Lower lobe of right lung (tissue), 2 donors: Measurements from ENCODE around the gene C9orf72. TPM values are rescaled to one million over a fixed set of nuclear protein-coding genes. Genes with fewer than 3 reads are reported as not detected.
A peak's percentile ranks its signal among the peaks of the same experiment; 100 is the strongest.

Experiments
- ATAC-seq, 2 donors: fragments of 200-7000 bp; cut with Tn5 transposase; one replicate each; pipeline ENCODE4 v1.9.1; 2020 to 2022; ENCODE audit warnings: mild to moderate bottlenecking in 2 of 2, moderate library complexity in 2 of 2
- DNase-seq: peaks from one replicate; pipeline ENCODE4 v3.0.0-alpha.2; 2020
- H3K27ac ChIP-seq: fragments of 200-600 bp; one replicate; pipeline ENCODE4 v1.8.0; 2022
- H3K27me3 ChIP-seq: fragments of 200-600 bp; one replicate; pipeline ENCODE4 v1.8.0; 2022; ENCODE audit warnings: low read depth
- H3K36me3 ChIP-seq: fragments of 200-600 bp; one replicate; pipeline ENCODE4 v1.8.0; 2022; ENCODE audit warnings: mild to moderate bottlenecking
- H3K4me1 ChIP-seq: fragments of 200-600 bp; one replicate; pipeline ENCODE4 v1.8.0; 2022
- H3K4me3 ChIP-seq: fragments of 200-600 bp; one replicate; pipeline ENCODE4 v1.8.0; 2022; ENCODE audit warnings: mild to moderate bottlenecking
- H3K9me3 ChIP-seq: fragments of 200-600 bp; one replicate; pipeline ENCODE4 v1.8.0; 2022
- intact Hi-C: fragments of 100-400 bp; cut with DNase I; formaldehyde crosslinking; loops from one replicate; pipeline ENCODE4 v1.11.0; 2022
- total RNA-seq: library from RNA; stranded (reverse); fragmentation: NEBNext Ultra II Directional; extraction: Animal tissue kit (Norgen Biotek cat#: 25700); gene quantifications from one replicate; pipeline ENCODE4 v1.2.1, GENCODE V29; 2021
- TF ChIP-seq, protein P1 (sequence below): fragments of 200-600 bp; IDR thresholded peaks from one replicate; pipeline ENCODE4 v1.8.0; 2022; ENCODE audit warnings: antibody characterized with exemption, mild to moderate bottlenecking
- donor health status: DM: no; HTN: yes; CAD: no; lungs with severe emphysema.

The C9orf72 gene
- total RNA-seq, 1 donor from 2014 or later = 28.9 TPM

DNA sequence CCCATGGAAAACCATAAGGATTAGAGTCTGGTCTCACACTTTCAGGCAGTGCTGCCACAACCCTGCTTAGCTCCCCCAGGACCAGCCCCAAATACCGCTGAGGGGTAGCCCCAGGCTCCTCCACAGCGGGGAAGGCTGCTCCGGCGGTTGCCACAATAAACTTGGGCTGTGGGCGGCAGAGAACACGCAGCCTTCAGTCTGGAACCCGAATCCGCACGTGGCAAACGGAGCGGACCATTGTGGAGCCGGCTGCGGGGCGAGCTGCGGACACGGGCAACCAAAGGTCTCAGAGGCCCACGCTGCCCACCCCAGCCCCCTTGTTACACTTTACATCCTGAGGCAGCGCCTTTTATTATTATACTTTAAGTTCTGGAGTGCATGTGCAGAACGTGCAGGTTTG lies 37.3 kb upstream of the C9orf72 start:
- H3K9me3 ChIP-seq = no peaks in the 10 kb centered on the region
- no peaks in the 10 kb centered on the region for H3K27me3 ChIP-seq
- intact Hi-C loops = no loop called here
- H3K4me3 ChIP-seq = no peak overlapping the region
- H3K27ac ChIP-seq = no peak overlapping the region
- ATAC-seq (no peak), DNase-seq (no peak)
- H3K4me1 ChIP-seq = no peaks in the 10 kb centered on the region
- TF ChIP-seq, protein P1, sequence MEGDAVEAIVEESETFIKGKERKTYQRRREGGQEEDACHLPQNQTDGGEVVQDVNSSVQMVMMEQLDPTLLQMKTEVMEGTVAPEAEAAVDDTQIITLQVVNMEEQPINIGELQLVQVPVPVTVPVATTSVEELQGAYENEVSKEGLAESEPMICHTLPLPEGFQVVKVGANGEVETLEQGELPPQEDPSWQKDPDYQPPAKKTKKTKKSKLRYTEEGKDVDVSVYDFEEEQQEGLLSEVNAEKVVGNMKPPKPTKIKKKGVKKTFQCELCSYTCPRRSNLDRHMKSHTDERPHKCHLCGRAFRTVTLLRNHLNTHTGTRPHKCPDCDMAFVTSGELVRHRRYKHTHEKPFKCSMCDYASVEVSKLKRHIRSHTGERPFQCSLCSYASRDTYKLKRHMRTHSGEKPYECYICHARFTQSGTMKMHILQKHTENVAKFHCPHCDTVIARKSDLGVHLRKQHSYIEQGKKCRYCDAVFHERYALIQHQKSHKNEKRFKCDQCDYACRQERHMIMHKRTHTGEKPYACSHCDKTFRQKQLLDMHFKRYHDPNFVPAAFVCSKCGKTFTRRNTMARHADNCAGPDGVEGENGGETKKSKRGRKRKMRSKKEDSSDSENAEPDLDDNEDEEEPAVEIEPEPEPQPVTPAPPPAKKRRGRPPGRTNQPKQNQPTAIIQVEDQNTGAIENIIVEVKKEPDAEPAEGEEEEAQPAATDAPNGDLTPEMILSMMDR = no peak
- H3K36me3 ChIP-seq = no peaks in the 10 kb centered on the region

DNA sequence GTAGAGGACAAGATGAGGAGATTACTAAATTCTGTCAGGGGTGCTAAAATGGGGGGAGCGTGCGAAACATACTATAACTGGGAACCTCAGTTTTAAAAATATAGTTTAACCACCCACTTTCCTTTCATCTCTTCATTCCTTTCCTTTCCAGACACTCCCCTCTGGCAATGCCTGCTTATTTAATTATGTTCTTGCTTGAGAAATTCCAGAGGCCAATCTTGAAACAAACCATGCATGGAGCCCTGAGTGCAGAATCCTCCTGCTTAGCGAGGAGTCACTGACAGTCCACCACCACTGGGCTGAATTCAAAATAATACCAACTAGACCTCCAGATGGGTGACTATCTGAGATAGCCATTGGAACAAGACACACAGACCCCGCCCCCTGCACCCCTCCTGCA lies 29.7 kb upstream of the C9orf72 start:
- Histone ChIP-seq H3K4me1 (peaks cover 8% of the 10 kb centered on the region), H3K9me3 (no peaks in the 10 kb centered on the region), H3K27me3 (no peaks in the 10 kb centered on the region), H3K27ac (no peak overlapping the region), H3K36me3 (no peaks in the 10 kb centered on the region), H3K4me3 (no peak overlapping the region)
- intact Hi-C loops = no loop called here
- no peak for DNase-seq
- ATAC-seq = no peak
- TF ChIP-seq, protein P1 = no peak

DNA sequence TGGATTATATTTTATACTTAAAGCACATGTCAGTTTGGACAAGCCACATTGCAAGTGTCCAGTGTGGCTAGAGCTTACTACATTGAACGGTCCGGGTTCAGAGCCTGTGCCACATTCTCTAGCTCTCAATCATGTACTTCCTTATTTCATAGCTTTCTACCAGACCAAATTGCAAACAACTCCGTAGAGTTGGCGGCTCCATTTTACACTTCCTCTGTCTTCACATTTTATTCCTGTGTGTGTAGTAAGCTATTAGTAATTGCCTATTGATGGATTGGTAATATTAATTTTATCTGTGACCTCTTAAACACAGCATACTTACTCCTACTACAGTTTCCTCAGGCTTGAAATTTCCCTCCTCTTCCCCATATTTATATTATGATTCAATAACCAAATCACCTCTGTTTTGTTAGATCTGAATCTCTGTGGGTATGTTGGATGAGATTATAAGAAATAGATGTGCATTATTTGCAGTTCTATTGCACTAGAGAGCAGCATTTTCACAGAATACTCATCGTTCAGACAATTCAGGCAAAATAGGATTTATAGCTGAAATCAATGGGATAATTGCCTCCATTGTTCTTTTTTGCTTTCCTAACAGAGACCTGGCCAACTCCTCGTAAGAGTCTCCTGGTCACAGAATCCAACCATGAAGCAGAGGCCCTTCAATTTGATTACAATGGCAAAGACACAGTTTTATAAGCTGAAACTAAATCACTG lies 29.0 kb upstream of the C9orf72 start:
- Histone ChIP-seq H3K4me3 (no peak overlapping the region), H3K4me1 (peaks cover 8% of the 10 kb centered on the region), H3K36me3 (no peaks in the 10 kb centered on the region), H3K9me3 (no peaks in the 10 kb centered on the region), H3K27me3 (no peaks in the 10 kb centered on the region), H3K27ac (peak overlapping the region; percentile 72)
- no peak for DNase-seq
- TF ChIP-seq, protein P1 = no peak
- ATAC-seq = peak; percentile 35 to 66
- intact Hi-C loops = no loop called here

DNA sequence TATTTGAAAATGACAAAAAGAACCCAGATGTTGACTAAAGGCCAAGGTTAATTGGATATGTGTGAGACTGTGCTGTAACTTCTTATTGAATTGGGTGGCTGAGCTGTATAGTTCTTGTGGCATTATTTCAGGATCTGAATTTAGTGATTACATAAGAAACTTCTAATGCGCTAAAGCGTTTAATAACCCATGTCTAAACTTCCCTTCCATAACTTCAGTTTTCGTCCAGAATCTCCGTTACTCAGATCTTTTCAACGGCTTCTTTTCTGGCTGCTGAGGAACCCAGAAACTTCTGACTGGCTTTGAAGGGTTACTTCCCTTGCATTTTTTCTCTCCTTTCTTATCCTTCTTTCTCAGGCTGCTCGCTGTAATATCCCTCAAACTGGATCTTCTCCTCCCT lies 28.1 kb upstream of the C9orf72 start:
- Histone ChIP-seq H3K27me3 (no peaks in the 10 kb centered on the region), H3K36me3 (no peaks in the 10 kb centered on the region), H3K27ac (peak overlapping the region; percentile 72), H3K4me3 (no peak overlapping the region), H3K9me3 (no peaks in the 10 kb centered on the region), H3K4me1 (peaks cover 8% of the 10 kb centered on the region)
- intact Hi-C loops = no loop called here
- ATAC-seq = peak; percentile 14 to 25
- DNase-seq = no peak
- TF ChIP-seq, protein P1 = no peak

DNA sequence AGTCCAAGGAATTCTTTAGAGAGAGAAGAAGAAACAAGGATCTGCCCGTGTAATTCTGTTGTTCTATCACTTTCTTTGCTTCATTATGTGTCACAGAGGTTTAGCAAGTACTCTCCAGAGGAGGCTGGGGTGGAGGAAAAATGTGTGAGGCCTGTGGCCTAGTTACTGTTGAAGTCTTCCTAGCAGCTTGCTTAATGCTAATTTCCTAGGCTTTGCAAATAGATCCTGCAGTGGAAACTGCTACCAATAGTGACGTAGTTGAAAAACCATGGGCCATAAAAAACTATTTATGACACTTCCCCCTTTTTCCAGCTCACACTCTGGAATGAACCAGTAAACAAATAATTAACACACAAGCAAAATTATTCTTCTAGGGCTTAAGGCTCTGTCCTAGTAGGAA lies 27.0 kb upstream of the C9orf72 start:
- Histone ChIP-seq H3K27me3 (no peaks in the 10 kb centered on the region), H3K4me3 (no peak overlapping the region), H3K9me3 (no peaks in the 10 kb centered on the region), H3K36me3 (no peaks in the 10 kb centered on the region), H3K4me1 (peaks cover 8% of the 10 kb centered on the region), H3K27ac (peak overlapping the region; percentile 72)
- TF ChIP-seq, protein P1 = no peak
- DNase-seq (no peak), ATAC-seq (peak; percentile 69 to 77)
- intact Hi-C loops = no loop called here
